Skin of body (tissue), 2 donors: ENCODE results near the gene KRTAP12-3. TPM values are rescaled to one million over a fixed set of nuclear protein-coding genes. Genes with fewer than 3 reads are reported as not detected.
"Not testable (repeated sequence)": the region's sequence is repeated elsewhere in the genome, so short reads cannot be mapped to it uniquely, and the experiment has no call there.

Source experiments
- DNase-seq: peaks from one replicate; lab custom pipeline; 2025; lab: John Stamatoyannopoulos, UW
- total RNA-seq: library from RNA; depleted of rRNA; stranded (reverse); fragments of >200 nt; gene quantifications from one replicate; pipeline ENCODE4 v1.2.3, GENCODE V29; 2014

The KRTAP12-3 gene, protein sequence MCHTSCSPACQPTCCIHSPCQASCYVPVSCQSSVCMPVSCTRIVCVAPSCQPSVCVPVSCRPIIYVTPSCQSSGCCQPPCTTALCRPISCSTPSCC
- not detected for total RNA-seq

- no peak for DNase-seq
Measured at GRCh38 chr21:44657635-44658540, at the start of gene KRTAP12-3. Gene KRTAP12-3 (plus strand): TSS chr21:44657932. CDS start chr21:44657980, 48 bp downstream.

DNA sequence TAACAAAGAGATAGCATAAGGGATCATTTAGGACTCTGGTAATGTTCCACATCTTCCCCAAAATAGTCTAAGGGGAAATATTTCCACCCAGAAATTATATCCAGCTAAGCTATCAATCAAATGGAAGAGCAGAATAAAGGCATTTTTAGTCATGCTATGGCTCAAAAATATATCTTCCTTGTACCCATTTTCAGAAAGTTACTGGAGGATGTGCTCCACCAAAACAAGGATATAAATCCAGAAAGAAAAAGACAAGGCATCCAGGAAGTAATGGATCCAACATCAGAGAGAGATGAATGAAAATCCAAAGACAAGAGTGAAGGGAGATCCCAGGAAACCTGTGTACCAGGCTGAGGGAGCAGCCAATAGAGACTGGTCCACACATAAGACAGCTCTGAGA lies 48.5 kb upstream of the KRTAP12-3 start:
- no peak for DNase-seq

GRCh38 chr21:44610157-44610843 lies 47.4 kb upstream of the KRTAP12-3 start:
- DNase-seq: not testable (repeated sequence)

- no peak for DNase-seq
Measured at GRCh38 chr21:44611551-44611950, 46.2 kb upstream of the KRTAP12-3 start.

DNA sequence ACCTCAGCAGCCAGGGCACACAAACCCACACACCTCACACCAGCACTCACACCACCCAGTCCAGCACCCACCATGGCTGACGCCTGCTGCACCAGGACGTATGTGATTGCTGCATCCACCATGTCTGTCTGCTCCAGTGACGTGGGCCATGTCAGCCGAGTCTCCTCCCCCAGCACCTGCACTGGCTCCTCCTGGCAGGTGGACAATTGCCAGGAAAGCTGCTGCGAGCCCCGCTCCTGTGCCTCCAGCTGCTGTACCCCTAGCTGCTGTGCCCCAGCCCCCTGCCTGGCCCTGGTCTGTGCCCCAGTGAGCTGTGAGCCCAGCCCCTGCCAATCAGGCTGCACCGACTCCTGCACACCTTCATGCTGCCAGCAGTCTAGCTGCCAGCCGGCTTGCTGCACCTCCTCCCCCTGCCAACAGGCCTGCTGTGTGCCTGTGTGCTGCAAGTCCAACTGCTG lies 45.7 kb upstream of the KRTAP12-3 start, which contains the start of gene KRTAP10-8:
TSS of gene KRTAP10-8 (plus strand) at position 51 of the 458 bp plus-strand sequence. CDS start at position 73, 22 bp downstream.
- no peak for DNase-seq

DNA sequence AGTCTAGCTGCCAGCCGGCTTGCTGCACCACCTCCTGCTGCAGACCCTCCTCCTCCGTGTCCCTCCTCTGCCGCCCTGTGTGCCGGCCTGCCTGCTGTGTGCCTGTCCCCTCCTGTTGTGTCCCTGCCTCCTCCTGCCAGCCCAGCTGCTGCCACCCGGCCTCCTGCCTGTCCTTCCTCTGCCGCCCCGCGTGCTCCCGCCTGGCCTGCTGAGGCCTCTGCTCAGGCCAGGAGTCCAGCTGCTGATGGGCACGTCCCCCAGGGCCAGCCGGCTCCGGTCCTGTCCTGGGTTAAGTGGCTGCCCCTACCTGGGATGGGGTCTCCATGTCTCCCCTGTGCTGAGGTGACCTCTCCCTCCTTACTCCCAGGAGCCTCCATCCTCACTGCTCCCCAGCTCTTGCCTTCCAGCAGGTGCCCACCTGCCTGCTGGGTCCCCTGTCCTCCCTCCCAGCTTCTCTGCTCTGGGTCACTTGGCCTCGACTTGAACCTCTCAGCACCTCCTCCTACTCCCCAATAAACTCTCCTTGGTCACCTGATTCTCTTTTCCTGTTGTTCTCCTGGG lies 45.0 kb upstream of the KRTAP12-3 start:
- DNase-seq: no peak

GRCh38 chr21:44613386-44614155 lies 44.2 kb upstream of the KRTAP12-3 start:
- DNase-seq: no peak

DNA sequence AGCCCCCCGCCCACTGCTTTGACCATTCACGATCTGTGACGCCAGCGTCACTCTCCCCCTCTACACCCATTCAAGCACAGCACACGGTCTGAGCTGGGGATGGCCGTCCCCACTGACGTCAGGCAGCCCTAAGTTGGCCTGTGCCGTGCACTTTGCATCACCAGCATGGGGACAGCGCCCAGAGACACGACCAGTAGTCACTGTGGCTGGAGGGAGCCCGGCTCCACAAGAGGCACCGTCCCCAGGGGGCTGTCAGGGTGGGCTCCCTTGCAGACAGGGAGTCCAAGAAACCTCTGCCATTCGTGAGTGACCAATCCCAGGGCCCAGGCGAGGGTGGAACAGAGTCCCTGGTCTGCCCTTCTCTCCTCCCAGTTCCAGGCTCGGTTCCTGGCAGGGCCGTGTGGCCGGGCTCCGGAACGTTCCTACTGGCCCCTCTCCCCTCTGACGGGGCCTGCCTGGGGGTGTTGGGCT lies 43.5 kb upstream of the KRTAP12-3 start:
- DNase-seq: no peak

- DNase-seq: no peak
Measured at GRCh38 chr21:44614961-44615391, 42.8 kb upstream of the KRTAP12-3 start.

- DNase-seq: no peak
Measured at GRCh38 chr21:44615466-44615865, 42.3 kb upstream of the KRTAP12-3 start.

- DNase-seq: no peak
Measured at GRCh38 chr21:44615911-44616590, 41.7 kb upstream of the KRTAP12-3 start.

DNA sequence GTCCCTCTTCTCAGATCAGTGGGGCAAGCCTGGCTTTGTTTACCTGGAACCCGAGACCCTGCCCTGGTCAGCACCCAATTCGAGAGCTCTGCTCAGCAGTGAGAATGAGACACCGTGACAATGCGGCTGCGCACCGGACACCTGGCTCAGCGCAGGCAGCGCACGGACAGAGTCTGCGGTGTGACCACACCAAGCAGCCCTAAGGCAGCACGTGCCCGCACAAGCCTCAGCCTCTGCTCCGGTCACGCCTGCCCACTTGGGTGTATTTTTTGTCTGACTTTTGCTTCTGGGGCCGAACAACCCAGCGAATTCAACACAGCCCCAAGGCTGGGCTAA lies 41.2 kb upstream of the KRTAP12-3 start:
- no peak for DNase-seq

GRCh38 chr21:44617071-44617501 lies 40.6 kb upstream of the KRTAP12-3 start:
- DNase-seq: no peak

- DNase-seq: no peak
Measured at GRCh38 chr21:44618504-44618903, 39.2 kb upstream of the KRTAP12-3 start.

- DNase-seq: no peak
Measured at GRCh38 chr21:44618909-44619308, 38.8 kb upstream of the KRTAP12-3 start.

GRCh38 chr21:44619886-44620285 lies 37.8 kb upstream of the KRTAP12-3 start:
- DNase-seq: no peak

DNA sequence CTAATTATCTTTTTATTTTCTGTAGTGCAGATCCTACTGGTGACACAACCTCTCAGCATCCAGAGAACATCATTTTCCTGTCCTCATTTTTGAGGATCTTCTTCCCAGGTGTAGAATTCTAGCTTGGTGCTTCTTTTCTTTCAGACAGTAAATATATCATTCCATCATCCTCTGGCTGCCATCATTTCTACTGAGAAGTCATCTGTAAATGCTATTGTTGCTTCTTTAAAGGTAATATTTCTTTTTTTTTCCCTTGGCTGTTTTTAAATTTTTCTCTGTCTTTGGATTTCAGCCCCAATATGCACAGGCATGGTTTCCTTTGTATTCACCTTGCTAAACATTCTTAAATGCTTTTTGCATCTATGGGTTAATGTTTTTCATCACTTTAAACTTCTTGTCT lies 34.2 kb upstream of the KRTAP12-3 start:
- DNase-seq: no peak

GRCh38 chr21:44625756-44626155 lies 32.0 kb upstream of the KRTAP12-3 start:
- DNase-seq: no peak

GRCh38 chr21:44626262-44626661 lies 31.5 kb upstream of the KRTAP12-3 start:
- no peak for DNase-seq

- no peak for DNase-seq
Measured at GRCh38 chr21:44626673-44627143, 31.0 kb upstream of the KRTAP12-3 start, which contains the start of gene KRTAP10-9. Gene KRTAP10-9 (plus strand): TSS chr21:44627093. CDS start chr21:44627172, 79 bp downstream.
